VCaP (cell line): ENCODE measurements around the gene KRTAP3-2.
A peak's percentile ranks its signal among the peaks of the same experiment; 100 is the strongest.

Experiments used
- H3K27ac ChIP-seq: fragments of 450-650 bp; 2 replicates; pipeline ENCODE4 v1.5.1; 2017
- TF ChIP-seq, protein P1 (sequence below): fragments of 450-650 bp; conservative IDR thresholded peaks from 2 replicates; pipeline ENCODE4 v1.5.1; 2017; ENCODE audit warnings: mild to moderate bottlenecking, moderate library complexity

Gene KRTAP3-2

DNA sequence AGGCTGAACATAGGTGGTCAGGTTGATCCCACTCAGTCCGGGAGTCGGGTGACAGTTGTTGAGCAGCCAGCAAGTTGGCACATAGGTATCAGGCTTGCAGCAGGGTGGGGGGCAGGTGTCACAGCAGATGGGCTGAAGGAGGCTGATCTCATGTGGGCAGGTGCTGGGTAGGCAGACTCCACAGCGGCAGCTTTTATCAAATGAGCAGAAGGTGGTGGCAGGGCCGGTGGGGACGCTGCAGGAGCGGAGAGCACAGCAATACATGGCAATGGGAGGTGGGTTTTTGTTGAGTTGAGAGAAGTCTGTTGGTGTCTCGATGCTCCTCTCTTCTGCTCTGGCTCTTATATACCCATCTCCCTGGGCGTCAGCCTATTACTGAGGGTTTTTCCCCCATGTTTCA is 9.1 kb upstream of the KRTAP3-2 start, which contains the start of gene KRTAP3-1:
TSS of gene KRTAP3-1 (minus strand) at position 318 of the 400 bp plus-strand sequence. CDS start at position 264, 54 bp downstream.
- H3K27ac ChIP-seq: peak within 1 kb of the TSS; percentile 61
- TF ChIP-seq, protein P1, sequence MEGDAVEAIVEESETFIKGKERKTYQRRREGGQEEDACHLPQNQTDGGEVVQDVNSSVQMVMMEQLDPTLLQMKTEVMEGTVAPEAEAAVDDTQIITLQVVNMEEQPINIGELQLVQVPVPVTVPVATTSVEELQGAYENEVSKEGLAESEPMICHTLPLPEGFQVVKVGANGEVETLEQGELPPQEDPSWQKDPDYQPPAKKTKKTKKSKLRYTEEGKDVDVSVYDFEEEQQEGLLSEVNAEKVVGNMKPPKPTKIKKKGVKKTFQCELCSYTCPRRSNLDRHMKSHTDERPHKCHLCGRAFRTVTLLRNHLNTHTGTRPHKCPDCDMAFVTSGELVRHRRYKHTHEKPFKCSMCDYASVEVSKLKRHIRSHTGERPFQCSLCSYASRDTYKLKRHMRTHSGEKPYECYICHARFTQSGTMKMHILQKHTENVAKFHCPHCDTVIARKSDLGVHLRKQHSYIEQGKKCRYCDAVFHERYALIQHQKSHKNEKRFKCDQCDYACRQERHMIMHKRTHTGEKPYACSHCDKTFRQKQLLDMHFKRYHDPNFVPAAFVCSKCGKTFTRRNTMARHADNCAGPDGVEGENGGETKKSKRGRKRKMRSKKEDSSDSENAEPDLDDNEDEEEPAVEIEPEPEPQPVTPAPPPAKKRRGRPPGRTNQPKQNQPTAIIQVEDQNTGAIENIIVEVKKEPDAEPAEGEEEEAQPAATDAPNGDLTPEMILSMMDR: no peak

DNA sequence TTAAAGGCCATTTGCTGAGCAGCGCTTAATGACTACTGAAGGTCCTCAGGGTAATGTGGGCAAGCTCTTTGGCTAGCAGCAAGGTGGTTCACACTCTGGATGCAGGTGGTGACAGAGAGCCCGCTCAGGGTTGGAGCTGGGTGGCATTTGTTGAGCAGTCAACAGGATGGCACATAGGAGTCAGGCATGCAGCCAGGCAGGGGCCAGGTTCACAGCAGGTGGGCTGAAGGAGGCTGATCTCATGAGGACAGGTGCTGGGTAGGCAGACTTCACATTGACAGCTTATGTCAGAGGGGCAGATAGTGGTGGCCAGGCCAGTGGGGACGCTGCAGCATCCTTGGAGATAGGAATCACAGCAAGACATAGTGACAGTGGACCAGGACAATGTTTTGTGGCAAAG is 4.7 kb upstream of the KRTAP3-2 start:
- TF ChIP-seq, protein P1: no peak
- H3K27ac ChIP-seq: no peak overlapping the region

DNA sequence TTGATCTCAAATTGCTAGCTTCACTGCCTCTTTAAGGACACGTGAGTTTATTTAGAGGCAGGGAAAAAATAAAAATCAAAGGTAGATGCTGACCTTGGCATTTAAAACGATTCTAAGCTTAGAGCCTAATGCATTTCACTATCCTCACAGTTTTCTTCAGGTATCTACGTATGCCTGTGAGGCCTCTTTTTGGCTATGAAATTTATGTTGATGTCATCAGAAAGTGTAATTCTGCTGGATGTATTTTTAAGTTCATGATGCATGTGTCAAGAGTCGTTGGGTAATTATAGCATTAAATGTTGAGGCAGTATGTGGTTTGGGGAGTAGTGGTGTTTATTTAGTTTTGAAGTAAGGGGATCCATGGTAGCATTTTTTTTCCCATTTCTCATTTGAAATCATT is 4.2 kb upstream of the KRTAP3-2 start:
- no peak overlapping the region for H3K27ac ChIP-seq
- TF ChIP-seq, protein P1: no peak

DNA sequence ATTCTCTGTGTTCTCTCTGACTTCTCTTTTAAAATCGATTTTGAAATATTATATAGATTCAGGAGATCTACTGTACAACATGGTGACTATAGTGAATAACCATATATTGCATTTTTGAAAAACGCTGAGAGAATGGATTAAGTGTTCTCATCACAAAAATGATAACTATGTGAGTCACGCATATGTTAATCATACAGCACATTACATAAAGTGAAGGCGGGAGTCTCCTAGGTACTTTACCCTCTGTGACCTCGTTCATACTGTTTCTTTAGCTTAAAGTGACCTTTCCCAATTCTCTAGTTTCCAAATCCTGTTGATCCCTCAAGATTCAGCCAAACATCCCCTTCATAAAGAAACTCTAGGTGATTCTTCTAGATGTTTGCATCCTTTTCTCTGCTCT is 3.1 kb upstream of the KRTAP3-2 start:
- H3K27ac ChIP-seq: no peak overlapping the region
- TF ChIP-seq, protein P1: no peak

DNA sequence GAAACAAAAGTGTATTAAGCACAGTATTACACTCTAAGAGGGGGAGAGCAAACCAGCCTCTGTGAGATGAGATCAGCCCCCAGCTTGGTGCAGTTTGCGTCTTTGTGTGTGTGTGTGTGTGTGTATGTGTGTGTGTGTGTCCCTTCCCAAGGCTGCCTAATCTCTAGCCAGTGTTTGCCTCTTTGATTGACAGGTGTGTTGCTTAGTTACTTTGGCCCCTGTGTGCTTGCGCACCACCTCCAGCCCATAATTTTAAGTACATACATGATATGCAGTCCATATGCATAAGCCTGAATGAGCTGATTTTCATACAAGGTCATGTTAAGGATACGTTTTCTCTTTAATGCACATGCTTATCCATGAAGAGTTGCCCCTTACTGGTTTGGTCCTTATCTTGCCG is 2.1 kb upstream of the KRTAP3-2 start:
- TF ChIP-seq, protein P1: no peak
- no peak overlapping the region for H3K27ac ChIP-seq

DNA sequence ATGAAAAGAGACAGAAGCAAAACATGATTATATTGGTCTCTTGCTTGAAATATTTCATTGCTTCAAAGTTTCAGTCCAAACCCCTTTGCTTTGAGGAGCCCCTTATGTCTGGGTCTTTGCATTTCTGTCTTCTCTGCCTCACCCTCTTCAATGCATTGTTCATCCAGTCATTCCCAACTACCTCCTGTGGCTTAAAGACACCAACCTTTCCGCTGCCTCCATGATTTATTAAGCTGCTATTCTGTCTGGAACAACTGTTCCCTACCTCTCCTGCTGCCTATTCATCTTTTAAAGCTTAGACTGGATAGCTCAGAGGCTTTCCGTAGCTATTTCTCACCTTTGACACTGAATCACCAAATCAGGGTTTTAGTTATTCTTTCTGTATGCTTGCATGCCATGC is 2.3 kb downstream of the KRTAP3-2 start:
- H3K27ac ChIP-seq: no peak overlapping the region
- TF ChIP-seq, protein P1: no peak

DNA sequence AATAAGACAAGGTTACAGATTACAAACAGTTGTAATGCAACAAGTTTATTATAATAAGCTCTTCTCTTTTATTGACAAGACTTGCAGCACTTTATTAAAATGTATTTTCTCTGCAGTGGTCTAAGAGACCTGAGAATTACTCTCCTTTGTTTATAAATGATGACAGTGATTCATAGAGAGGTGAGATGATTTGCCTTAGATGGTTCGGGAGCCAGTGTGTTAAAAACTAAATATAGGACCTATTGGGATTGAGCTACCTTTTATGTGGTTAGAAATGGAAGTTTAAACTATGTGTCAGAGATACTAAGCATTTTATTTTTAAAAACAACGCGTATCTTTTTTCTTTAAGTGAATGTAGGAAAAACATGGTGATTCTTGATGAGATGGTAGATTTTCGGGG is 2.9 kb downstream of the KRTAP3-2 start:
- TF ChIP-seq, protein P1: no peak
- no peak overlapping the region for H3K27ac ChIP-seq

DNA sequence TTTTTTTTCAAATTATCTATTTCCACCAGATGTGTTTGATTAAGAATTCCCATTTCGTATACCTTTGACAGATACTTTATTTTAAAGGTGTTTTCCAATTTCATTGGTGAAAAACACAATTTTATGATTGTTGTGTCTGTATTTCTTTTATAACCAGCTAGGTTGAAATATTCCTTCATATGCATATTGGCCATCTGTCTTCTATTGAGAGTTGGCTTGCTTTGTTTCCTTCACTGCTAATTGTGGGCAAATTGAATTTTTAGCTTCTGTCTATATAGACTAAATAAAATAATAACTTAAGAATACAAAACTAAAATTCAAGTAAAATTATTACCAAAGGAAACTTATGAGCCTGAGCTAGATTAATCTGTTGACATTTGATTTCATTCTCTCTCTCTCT is 4.6 kb downstream of the KRTAP3-2 start:
- TF ChIP-seq, protein P1: no peak
- H3K27ac ChIP-seq: no peak overlapping the region
